Retinal pigment epithelial cell (primary cell): ENCODE results near the gene PHF3.
A peak's percentile ranks its signal among the peaks of the same experiment; 100 is the strongest.

ENCODE experiments used
- DNase-seq: peaks from one replicate; pipeline ENCODE4 v3.0.0-alpha.2; 2010; ENCODE audit warnings: low read depth
- H3K4me3 ChIP-seq: 2 replicates; pipeline ENCODE4 v1.5.1; 2011; ENCODE audit warnings: mild to moderate bottlenecking, low read length, control low read depth, moderate library complexity
- CTCF ChIP-seq: conservative IDR thresholded peaks from 2 replicates; pipeline ENCODE4 v1.5.1; 2011; ENCODE audit warnings: low read depth, low read length, control low read depth, inconsistent platforms

Gene PHF3

GRCh38 chr6:63634630-63635029 is 972 bp upstream of the PHF3 start:
- no peak for DNase-seq
- no peak for TF ChIP-seq CTCF
- no peak overlapping the region for H3K4me3 ChIP-seq

GRCh38 chr6:63635215-63635587 is 401 bp upstream of the PHF3 start:
- no peak for DNase-seq
- no peak for TF ChIP-seq CTCF
- peak overlapping the region; percentile 80 for H3K4me3 ChIP-seq

- no peak for DNase-seq
- TF ChIP-seq CTCF, result no peak
These were observed 968 bp downstream of the PHF3 start for GRCh38 chr6:63636518-63637021.

DNA sequence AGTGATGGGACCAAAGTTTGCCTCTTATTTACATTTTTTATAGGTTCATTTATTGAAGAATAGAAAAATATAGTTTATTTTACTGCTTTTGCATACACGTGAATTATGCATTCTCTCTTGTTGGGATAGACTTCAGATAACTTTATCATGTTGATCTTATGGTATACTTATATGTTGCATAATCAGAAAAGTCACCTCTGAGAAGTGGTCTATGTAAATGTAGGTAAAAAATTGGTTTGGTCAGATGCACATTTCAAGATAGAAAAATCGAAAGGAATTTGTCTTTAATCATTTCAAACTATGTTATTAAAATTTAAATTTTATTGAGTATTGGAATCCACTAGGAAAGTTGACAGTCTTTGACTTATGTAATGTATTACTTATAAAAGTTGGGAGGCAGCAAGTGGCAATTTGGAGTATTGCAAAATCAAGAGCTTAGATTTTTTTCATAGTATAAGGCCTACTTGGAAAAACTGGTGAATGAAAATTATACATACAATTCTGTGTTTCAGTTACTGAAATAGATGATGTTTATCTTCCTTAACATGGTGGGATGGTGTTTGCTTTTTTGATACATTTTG is 2.4 kb downstream of the PHF3 start:
- peak overlapping the region; percentile 80 for H3K4me3 ChIP-seq

More at GRCh38 chr6:63636518-63637021, 968 bp downstream of the PHF3 start:
- peak overlapping the region; percentile 80 for H3K4me3 ChIP-seq

DNA sequence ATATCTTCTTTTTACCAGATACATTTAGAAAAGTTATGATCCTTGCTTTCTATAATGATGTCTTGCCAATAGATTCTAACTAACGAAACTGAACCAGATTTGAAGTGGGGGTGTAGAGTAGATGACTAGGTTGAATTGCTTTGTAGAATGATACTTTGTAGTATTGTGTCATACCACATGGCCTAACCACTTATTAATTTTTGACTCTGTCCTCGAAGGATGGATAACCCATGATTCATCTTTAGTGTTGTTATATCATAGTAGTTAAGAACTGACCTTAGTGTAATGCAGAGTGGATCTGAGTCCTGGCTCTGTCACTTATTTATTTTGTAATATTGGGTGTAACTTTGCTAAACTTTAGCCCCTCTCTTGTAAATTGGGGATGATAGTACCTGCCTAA is 4.5 kb downstream of the PHF3 start:
- H3K4me3 ChIP-seq, result no peak overlapping the region
- TF ChIP-seq CTCF, result no peak
- DNase-seq, result no peak

More for the DNA sequence above, 2.4 kb downstream of the PHF3 start:
- TF ChIP-seq CTCF, result no peak
- DNase-seq, result no peak

DNA sequence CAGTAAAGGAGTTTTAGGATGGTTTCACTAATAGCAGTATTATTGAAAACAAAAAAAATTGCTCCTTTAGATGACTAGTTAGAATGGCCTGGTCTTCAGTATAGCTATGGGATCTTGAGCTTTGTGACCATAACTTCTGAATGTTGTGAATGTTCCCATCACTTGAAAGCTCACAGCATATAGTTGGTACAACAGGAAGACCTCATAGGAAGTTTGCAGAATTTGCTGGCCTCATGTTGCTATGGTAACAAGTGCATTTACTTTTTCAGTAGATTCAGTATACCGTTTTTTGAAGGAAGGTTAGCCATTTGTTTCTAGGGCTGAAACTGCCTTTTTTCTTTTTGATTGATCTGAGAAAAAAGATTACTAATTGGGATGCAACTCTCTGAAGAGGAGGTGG is 8.3 kb downstream of the PHF3 start:
- no peak for DNase-seq
- H3K4me3 ChIP-seq, result no peak overlapping the region
- no peak for TF ChIP-seq CTCF

- no peak for TF ChIP-seq CTCF
- no peak for DNase-seq
- no peak overlapping the region for H3K4me3 ChIP-seq
These were observed 9.2 kb downstream of the PHF3 start for GRCh38 chr6:63644668-63645326.
